Activated CD8-positive, alpha-beta memory T cell treated with anti-CD3 and anti-CD28 coated beads for 48 hours (primary cell): ENCODE results near the gene XRCC1.

Experiments used
- DNase-seq, 3 experiments: peaks; one replicate each; pipeline ENCODE4 v3.0.0-alpha.2; 2020; ENCODE audit warnings: low read depth in 2 of 3, low spot score in 2 of 3

The XRCC1 gene

GRCh38 chr19:43495082-43495481, 80.2 kb downstream of the XRCC1 start:
- DNase-seq: no peak
